Calu3 (cell line): ENCODE results near the gene FAM136A. TPM values are rescaled to one million over a fixed set of nuclear protein-coding genes. Genes with fewer than 3 reads are reported as not detected.

Source experiments
- BruUV-seq: library from RNA; stranded (reverse); fragments of 400-500 nt; replicated peaks from 2 replicates; lab custom pipeline; 2021; lab: Mats Ljungman, UMichigan
- CTCF ChIA-PET: fragments of 300-600 bp; sonication (Branson Sonifier 250); formaldehyde crosslinking; loops from one replicate; lab custom pipeline; 2022; ENCODE audit warnings: antibody characterized with exemption; lab: Charles Lee
- DNase-seq: peaks from one replicate; pipeline ENCODE4 v3.0.0; 2022
- H3K27ac Mint-ChIP-seq: one replicate; pipeline ENCODE4 v1.8.0; 2022; ENCODE audit warnings: mixed read lengths; ENCODE audit not compliant: unreplicated experiment
- H3K27me3 Mint-ChIP-seq: one replicate; pipeline ENCODE4 v1.8.0; 2022; ENCODE audit warnings: mixed read lengths; ENCODE audit not compliant: unreplicated experiment
- H3K36me3 Mint-ChIP-seq: one replicate; pipeline ENCODE4 v1.8.0; 2022; ENCODE audit warnings: mild to moderate bottlenecking, moderate library complexity, mixed read lengths; ENCODE audit not compliant: insufficient read depth, unreplicated experiment
- H3K4me1 Mint-ChIP-seq: one replicate; pipeline ENCODE4 v1.8.0; 2022; ENCODE audit warnings: mild to moderate bottlenecking, low read depth, mixed read lengths; ENCODE audit not compliant: unreplicated experiment
- H3K4me3 Mint-ChIP-seq: one replicate; pipeline ENCODE4 v1.8.0; 2022; ENCODE audit warnings: mild to moderate bottlenecking, low read depth, moderate library complexity, mixed read lengths; ENCODE audit not compliant: unreplicated experiment
- H3K9me3 Mint-ChIP-seq: one replicate; pipeline ENCODE4 v1.8.0; 2022; ENCODE audit warnings: low read depth, mixed read lengths; ENCODE audit not compliant: unreplicated experiment
- intact Hi-C: fragments of 100-400 bp; cut with micrococcal nuclease; formaldehyde crosslinking; loops from one replicate; pipeline ENCODE4 v1.10.0; 2022; ENCODE audit not compliant: unreplicated experiment
- total RNA-seq: library from RNA; stranded (reverse); gene quantifications from 2 replicates; pipeline ENCODE4 v1.2.3, GENCODE V29; 2022
- TF ChIP-seq, protein P1 (sequence below): fragments of 200-600 bp; IDR thresholded peaks from one replicate; pipeline ENCODE4 v1.8.0; 2022; ENCODE audit warnings: antibody characterized with exemption; ENCODE audit not compliant: unreplicated experiment

Gene FAM136A
- total RNA-seq, 1 experiment from 2014 or later = 53.7 TPM

DNA sequence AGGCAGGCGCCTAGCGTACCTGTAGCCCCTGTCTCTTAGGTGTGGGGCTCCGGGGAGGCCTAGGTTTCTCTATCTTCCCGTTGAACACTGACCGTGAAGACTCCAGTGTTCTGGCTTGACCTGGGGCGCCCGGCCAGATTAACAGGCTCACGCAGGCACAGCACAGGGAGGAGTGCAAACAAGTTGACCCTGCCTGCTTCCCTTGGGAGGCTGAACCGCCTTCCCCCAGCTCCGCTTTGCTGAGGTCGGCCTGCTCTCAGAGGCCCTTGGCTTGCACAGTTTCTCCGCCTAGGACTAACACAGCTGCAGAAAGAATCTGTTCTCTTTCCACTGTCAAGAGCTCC, 43.4 kb downstream of the FAM136A start:
- peaks cover 27% of the 10 kb centered on the region for H3K36me3 Mint-ChIP-seq
- no peaks in the 10 kb centered on the region for H3K4me1 Mint-ChIP-seq
- intact Hi-C loops = no loop called here
- DNase-seq = no peak
- CTCF ChIA-PET = interaction anchor here (0.6 to 1.2 kb wide), 4 partner anchors 8 to 355 kb away, joined by 3 to 6 read pairs (median 4); partner anchors contain the start of gene SNRPG
- no peaks in the 10 kb centered on the region for H3K9me3 Mint-ChIP-seq
- TF ChIP-seq, protein P1, sequence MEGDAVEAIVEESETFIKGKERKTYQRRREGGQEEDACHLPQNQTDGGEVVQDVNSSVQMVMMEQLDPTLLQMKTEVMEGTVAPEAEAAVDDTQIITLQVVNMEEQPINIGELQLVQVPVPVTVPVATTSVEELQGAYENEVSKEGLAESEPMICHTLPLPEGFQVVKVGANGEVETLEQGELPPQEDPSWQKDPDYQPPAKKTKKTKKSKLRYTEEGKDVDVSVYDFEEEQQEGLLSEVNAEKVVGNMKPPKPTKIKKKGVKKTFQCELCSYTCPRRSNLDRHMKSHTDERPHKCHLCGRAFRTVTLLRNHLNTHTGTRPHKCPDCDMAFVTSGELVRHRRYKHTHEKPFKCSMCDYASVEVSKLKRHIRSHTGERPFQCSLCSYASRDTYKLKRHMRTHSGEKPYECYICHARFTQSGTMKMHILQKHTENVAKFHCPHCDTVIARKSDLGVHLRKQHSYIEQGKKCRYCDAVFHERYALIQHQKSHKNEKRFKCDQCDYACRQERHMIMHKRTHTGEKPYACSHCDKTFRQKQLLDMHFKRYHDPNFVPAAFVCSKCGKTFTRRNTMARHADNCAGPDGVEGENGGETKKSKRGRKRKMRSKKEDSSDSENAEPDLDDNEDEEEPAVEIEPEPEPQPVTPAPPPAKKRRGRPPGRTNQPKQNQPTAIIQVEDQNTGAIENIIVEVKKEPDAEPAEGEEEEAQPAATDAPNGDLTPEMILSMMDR = no peak
- BruUV-seq = no TSS peak
- H3K27me3 Mint-ChIP-seq = no peaks in the 10 kb centered on the region
- no peak overlapping the region for H3K27ac Mint-ChIP-seq
- H3K4me3 Mint-ChIP-seq = peak overlapping the region; percentile 85

GRCh38 chr2:70255637-70256314, 46.1 kb downstream of the FAM136A start:
- no TSS peak for BruUV-seq
- intact Hi-C loops = no loop called here
- H3K4me1 Mint-ChIP-seq = no peaks in the 10 kb centered on the region
- H3K27ac Mint-ChIP-seq = no peak overlapping the region
- DNase-seq = no peak
- no peaks in the 10 kb centered on the region for H3K27me3 Mint-ChIP-seq
- CTCF ChIA-PET = interaction anchor here (0.7 kb wide), 1 partner anchor 167 kb away, joined by 3 read pairs; no protein-coding TSS in a partner anchor
- no peaks in the 10 kb centered on the region for H3K9me3 Mint-ChIP-seq
- no peak overlapping the region for H3K4me3 Mint-ChIP-seq
- TF ChIP-seq, protein P1 = no peak
- H3K36me3 Mint-ChIP-seq = peaks cover 22% of the 10 kb centered on the region

- TF ChIP-seq, protein P1 = no peak
- CTCF ChIA-PET = interaction anchor here (0.6 kb wide), 1 partner anchor 8 kb away, joined by 3 read pairs; no protein-coding TSS in a partner anchor
- H3K27me3 Mint-ChIP-seq = no peaks in the 10 kb centered on the region
- H3K4me1 Mint-ChIP-seq = peaks cover 8% of the 10 kb centered on the region
- intact Hi-C loops = no loop called here
- DNase-seq = no peak
- H3K36me3 Mint-ChIP-seq = peaks cover 37% of the 10 kb centered on the region
- no TSS peak for BruUV-seq
- no peaks in the 10 kb centered on the region for H3K9me3 Mint-ChIP-seq
- no peak overlapping the region for H3K27ac Mint-ChIP-seq
- H3K4me3 Mint-ChIP-seq = no peak overlapping the region
Measured at GRCh38 chr2:70250434-70250833, 51.4 kb downstream of the FAM136A start.

GRCh38 chr2:70248181-70248847, 53.6 kb downstream of the FAM136A start, which contains the start of gene TIA1:
Gene TIA1 (minus strand): TSS chr2:70248628. CDS start chr2:70248430, 198 bp downstream.
- intact Hi-C loops = no loop called here

More at GRCh38 chr2:70248181-70248847, 53.6 kb downstream of the FAM136A start, which contains the start of gene TIA1:
- CTCF ChIA-PET = no interaction called here
- Mint-ChIP-seq H3K9me3 (no peaks in the 10 kb centered on the region), H3K27ac (peak within 1 kb of the TSS; percentile 92), H3K27me3 (no peaks in the 10 kb centered on the region), H3K36me3 (peaks cover 42% of the 10 kb centered on the region), H3K4me3 (peak within 1 kb of the TSS; percentile 79), H3K4me1 (peaks cover 20% of the 10 kb centered on the region)
- DNase-seq = peak; percentile 97
- TSS peak; percentile 72 for BruUV-seq
- TF ChIP-seq, protein P1 = no peak
